Stimulated activated CD4-positive, alpha-beta T cell treated with anti-CD3 and anti-CD28 coated beads, TNF-alpha, amount 100 ng/mL, for 1 hour (primary cell): ENCODE results near the gene NFATC2.

Source experiments
- DNase-seq, 3 donors: peaks; one replicate each; pipeline ENCODE4 v3.0.0-alpha.2; 2020; ENCODE audit warnings: low read depth in 3 of 3, low spot score in 1 of 3

Gene NFATC2

DNA sequence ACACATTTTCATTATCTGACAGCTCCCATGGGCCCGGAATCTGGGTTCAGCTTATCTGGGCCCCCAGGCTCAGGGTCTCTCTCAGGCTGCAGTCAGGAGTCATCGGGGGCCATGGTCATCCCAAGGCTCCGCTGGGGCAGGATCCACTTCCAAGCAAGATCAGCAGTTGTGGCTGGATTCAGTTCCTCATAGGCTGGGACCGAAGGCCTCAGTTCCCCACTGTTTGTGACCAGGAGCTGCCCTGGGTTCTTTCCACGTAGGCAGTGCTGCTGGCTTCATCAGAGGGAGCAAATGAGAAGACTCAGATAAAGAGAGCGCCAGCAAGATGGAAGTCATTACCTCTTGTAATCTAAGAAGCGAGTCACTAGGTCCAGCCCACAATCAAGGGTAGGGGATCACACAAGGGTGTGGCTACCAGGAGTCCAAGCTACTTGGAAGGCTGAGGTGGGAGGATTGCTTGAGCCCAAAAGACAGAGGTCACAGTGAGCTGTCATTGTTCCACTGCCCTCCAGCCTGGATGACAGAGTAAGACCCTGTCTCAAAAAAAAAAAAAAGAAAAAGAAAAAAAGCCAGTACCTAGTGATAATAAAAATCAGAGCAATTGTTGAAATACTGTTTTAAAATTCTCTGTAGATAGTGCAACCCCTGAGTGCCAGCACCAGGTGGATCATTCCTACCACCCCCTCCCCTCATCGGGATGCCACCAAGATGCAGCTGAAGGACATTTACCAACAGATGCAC is 162.7 kb downstream of the NFATC2 start:
- DNase-seq = no peak

DNA sequence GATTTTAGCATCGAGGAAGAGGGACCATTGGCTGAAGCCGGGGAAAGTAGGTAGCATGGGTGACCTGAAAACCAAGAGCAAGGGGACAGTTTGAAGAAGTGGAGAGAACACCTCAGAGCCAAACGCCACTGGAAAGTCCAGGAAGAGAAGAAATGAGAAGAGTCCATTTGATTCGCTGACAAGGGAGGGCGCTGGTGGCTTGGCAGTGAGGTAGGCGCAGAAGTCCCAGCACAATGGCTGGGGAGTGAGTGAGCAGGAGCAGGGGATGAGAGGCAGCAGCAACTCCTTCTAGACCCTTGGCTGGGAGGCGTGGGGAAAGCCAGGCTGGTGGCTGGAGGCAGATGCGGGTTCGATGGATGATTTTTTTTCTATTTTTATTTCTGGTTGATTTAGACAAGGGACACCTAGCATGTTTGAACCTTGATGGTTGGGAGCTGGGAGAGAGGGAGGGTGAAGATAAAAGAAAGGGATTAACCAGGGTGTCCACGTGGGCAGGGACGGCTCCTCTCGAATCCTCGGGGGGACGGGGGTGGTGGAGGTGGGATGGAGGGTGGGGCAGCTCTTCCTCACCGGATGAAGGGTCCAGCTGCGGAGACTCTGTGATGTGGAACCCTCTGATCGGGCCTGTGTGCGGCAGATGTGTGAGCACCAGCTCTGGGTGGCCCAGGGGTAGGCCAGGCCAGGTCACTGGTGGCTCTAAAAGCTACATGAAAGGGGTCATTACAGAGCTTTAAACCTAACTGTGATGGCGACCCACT is 164.2 kb downstream of the NFATC2 start:
- DNase-seq = no peak

DNA sequence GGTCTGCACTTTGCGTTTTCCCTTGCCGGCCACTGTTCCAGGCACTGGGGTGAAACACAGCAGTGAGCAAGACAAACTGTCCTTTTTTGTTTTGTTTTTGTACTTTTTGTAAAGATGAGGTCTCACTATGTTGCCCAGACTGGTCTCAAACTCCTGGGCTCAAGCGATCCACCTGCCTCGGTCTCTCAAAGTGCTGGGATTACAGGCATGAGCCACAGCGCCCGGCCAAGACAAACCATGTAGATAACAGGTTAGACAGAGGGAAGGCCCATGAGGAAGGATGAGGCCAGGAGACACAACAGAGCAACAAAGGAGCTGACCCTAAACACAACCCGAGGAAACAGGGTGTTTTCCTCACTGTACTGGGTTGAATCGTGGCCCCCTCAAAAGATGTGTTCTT is 165.4 kb downstream of the NFATC2 start:
- DNase-seq = no peak

DNA sequence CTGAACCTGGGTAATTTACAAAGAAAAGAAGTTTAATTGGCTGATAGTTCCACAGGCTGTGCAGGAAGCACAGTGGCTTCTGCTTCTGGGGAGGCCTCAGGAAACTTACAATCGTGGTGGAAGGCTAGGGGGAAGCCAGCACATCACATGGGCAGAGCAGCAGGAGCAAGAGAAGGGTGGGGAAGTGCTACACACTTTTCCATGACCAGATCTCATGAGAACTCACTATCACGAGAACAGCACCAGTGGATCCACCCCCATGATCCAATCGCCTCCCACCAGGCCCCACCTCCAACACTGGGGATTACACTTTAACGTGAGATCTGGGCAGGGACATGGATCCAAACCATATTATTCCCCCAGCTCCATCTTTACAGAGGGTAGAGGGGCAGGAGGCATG is 166.4 kb downstream of the NFATC2 start:
- no peak for DNase-seq

DNA sequence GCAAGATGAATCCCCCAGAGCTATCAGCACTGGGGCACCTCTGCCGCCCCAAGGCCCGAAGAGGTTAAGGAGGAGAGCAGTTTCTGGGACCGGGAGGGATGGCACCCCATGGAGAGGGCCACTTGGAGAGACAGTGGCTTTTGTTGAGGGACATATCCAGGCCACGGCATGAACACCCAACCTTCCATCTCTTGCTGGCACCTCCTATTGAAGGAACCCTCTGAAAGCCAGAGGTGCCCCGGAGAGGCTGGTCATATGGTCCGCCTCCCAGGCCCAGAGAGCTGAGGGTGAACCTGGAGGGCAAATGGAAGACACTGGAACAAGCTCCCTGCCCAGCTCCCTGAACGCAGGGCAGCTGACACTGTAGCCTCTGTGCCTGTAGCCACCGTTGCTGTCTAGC is 167.0 kb downstream of the NFATC2 start:
- DNase-seq = no peak

DNA sequence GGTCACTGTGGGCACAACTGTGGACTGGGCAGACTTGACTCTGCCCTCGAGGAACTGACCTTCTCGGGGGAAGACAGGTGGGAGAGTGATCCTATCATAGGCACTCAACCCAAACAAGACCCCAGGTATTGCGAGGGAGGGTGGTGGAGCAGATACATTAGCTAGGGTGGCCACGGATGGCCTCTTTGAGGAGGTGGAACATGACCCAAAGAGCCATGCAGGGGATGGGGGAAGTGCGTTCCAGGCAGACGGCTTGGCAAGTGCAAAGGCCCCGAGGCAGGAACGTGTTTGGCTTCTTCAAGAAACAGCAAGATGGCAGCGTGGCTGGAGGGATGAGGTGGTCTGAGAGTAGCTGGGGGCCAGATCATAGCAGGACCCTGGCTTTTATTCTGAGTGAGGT is 167.6 kb downstream of the NFATC2 start:
- DNase-seq = no peak

DNA sequence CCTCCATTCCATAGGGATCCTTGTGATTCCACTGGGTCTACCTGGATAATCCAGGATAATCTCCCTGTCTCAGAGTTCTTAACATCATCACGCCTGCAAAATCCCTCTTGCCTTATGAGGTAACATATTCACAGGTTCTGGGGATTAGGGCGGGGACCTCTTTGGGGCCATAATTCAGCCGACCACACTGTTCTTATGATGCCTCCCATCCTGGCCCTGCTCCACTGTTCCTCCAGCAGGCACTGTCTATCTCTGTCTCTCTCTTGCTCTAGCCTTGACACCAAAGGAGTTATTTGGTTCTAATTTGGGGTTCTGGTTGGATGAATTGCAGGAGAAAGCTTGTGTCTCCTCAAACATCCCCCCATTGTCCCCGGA is 168.1 kb downstream of the NFATC2 start:
- DNase-seq = no peak

DNA sequence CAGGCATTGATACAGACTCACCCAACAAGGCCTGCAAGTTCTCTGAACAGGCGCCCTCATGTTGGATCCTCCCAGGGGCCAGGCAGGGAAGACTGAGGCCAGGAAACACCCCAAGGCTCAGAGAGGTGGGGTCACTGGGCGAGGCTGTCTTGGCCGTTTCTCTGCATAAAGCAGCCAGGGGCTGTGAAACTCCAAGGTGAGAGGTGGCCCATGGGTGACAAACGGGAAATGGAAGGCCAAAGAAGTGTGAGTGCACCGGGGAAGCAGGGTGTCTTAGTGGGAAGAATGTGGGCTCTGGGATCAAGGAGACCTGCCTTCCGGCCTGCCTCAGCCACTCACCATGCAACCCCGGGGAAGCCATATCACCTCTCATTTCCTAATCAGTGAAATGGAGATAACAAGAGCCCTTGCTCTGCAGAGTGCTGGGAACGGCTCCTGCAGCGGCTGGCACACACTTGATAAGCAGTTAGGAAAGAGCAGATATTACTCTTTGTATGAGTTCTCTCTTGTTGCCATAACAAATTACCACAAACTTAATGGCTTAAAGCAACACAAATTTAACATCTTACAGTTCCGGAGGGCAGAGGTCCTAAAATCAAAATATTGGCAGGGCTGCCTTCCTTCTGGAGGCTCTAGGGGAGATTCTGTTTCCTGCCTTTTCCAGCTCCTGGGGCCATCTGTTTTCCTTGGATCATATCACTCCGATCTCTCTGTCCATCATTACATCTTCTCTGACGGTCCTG is 168.6 kb downstream of the NFATC2 start:
- DNase-seq = no peak

DNA sequence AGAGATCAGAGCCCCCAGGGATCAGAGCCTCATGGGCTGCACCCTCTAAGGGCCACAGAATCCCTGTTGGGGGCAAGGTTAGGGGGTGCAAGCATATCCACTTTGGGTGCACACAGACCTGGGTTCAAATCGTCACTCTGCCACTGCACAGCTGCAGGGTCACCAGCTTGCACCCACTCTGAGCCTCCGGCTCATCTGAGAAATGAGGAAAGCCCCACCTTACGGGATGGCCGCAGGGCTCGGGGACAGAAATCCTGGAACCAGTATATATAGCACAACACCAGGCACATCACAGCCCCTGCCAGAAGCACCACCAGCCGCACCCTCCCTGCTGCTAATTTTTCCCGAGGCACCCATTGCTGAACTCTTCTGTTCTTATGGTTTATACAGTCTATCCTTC is 169.6 kb downstream of the NFATC2 start:
- no peak for DNase-seq

DNA sequence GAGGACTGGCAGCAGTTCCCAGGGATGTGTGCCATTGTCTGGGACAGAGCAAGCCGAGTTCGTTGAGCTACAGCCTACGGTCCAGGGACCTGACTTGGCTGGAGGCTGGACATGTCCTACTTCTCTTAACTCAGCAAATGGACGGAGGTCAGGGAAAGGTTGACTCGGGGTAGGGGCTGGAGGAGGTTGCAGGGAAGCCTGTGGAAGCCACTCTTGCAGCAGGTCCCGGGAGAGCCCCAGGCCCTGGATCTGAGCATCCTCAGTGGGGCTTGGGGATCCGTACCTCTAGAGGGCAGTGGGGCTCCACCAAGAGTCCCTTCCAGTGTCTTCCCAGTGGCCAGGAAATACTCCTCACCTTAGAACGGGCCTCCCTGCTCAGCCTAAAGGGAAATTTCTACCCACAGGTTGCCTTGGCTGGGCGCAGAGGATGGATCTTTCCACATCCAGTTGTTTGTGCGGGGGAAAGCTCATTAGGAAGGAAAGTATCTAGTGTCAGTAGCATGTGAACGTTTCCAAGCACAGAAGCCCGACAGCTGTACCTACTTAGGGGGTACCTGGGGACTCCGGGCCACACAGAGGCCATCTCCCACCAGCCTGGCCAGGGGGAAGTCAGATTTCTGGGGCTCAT is 170.2 kb downstream of the NFATC2 start:
- peak in 2 of 3 donors; percentile 21 to 49 for DNase-seq

DNA sequence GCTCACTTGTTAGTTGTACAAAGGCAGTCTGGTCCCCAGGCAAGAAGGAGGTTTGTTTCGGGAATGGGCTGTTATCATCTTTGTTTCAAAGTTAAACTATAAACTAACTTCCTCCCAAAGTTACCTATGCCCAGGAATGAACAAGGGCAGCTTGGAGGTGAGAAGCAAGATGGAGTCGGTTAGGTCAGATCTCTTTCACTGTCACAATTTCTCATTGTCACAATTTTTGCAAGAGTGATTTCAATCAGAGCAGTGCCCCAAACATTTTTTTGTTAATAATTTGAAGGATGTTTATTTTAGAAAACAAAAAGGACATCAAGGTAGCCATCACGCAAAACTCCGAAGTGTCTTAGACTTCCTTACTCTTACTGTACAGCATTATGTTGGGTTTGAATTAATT is 170.8 kb downstream of the NFATC2 start:
- no peak for DNase-seq

DNA sequence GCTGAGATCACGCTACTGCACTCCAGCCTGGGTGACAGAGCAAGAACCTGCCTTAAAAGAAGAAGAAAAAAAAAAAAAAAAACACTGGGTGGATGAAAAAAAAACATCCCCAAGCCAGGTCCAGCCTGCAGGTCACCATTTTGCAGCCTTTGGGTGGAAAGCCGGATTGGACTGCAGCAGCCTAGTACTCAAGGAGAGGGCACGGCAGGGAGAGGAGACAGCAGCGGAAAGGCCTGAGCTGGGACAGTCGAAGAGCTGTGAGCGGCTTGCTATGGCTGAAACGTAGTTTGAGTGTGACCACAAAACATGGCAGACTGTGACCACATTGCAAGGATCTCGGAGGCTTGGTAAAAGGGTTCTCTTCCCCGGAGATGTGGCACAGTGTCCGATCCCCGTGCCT is 173.0 kb downstream of the NFATC2 start:
- DNase-seq = no peak

DNA sequence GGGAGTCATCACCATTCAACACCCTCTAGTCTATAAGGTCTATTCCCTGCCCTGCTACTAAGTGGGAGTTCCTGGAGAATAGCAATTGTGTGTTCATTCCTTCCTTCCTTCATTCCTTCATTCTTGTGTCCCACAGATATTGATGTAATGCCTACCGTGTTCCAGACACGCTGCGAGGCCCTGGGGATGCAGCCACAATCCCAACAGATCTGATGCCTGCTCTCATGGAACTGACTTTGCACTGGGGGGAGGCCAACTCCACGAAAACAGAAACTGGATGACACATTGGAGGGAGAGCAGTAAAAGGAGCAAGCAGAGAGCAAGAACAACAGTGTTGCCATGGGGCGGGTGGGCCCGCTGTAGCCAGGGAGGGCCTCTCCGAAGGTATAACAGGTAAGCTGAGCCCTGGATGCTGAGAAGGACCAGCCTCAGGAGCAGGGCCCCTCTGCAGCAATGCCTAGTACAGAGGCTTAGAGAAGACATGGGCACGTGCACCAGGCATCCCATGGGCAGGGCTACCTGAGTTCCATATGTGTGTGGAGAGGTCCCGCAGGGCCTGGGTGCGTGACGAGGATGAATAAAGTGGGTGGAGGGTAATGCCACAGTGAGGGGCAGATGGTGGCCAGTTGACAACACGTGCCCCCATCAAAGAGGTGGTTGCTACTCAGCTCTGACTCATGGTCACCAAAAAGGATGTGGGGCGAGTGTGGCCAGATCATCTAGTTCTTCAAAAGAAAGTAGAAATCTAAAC is 173.9 kb downstream of the NFATC2 start:
- DNase-seq = no peak

DNA sequence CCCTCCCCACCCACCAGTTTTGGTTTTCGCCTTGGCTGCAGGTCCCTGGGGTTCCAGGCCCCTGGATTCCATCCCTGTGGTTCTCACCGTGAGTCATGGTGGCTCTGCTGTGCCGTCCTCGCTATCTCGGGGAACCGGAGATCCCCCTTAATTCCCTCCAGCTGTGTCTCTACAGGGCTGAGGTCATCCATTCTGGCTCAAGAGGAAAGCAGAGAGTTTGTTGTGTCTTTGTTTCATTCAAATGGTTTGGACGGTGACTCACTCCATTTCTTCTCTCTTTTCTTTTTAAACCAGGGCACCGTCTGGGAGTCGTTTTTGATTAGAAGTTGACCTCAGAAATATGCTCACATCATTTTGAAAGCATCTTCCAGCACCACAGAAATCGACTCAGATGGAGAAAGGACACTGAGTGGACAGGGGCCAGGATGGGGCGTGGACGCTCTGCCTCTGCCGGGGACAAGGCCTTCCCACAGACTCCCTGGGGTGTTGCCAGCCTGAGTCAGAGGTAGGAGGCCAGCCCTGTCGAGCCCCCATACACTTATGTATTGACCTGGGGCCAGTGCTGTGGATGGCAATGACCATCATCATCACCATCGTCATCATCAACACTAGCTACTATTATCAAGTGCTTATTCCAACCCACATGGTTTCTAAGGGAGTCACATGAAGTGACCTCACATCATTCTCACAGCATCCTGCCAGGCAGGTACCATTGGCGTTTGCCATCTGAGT is 176.2 kb downstream of the NFATC2 start:
- DNase-seq = no peak

DNA sequence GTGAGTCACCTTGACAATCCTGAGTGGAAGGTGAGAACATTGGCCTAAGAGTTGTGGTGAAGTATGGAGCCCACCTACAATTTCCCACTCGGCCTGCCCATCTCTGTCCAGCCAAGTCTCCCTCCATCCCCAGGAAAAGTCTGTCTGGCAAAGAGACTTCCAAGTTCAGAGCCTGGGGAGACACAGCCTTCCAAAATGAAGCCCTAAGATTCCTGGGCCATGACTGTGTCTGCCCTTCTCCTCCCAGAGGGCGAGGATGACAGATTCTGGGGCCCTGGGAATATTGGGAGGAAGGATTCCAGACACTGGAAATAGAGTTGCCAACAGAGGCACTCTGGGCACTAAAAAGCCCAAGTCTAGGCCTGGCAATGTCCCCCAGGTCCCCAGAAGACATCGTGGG is 176.8 kb downstream of the NFATC2 start:
- DNase-seq = no peak

DNA sequence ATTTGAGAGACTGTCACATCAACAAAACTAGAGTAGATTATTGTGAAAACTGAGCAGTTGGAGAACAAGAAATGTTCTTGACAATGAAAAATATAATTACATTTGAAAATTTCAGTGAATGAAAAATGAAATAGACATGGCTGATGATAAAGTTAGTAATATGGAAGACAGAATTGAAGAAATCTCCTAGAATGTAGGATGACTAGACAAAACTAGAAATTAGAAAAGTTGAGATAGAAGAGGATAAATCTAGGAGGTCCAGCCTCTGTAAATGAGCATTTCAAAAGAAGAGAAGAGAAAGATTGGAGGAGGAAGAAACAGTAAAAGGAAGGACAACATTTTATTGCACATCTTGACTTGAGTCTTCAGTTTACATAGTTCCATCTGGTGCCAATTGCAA is 178.7 kb downstream of the NFATC2 start:
- DNase-seq = no peak

DNA sequence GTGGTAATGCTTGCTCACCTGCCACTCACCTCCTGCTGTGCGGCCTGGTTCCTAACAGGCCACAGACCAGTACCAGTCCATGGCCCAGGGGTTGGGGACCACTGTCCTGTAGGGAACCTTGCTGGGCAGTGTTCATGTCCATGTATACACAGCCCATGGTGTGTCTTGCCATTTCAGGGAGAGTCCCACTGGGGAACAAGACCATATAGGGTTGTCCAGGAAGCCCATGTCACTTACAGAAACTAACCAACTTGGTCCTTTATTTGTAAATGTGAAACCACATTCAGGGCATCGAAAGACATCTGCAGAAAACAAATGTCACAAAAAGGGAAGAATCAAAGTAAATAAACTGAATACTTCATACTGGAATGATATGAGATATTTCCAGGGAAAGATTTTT is 179.1 kb downstream of the NFATC2 start:
- DNase-seq = no peak

DNA sequence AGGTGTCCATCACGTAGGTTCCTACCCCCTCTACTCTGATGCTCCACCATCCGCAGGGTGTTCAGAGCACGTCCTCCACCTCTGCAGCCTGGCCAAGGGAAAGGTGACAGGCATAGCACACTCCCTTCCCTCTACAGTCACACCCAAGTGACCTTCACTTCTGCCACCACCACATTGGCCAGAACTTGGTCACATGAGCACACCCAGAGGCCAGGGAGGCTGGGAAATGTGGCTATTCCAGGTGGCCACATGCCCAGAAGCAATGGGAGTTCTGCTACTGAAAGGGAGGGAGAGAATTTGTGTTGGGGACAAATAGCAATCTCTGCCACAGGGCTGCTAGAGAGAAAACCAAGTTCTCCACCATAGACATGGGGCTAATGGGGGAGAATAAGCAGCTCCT is 180.3 kb downstream of the NFATC2 start:
- no peak for DNase-seq

DNA sequence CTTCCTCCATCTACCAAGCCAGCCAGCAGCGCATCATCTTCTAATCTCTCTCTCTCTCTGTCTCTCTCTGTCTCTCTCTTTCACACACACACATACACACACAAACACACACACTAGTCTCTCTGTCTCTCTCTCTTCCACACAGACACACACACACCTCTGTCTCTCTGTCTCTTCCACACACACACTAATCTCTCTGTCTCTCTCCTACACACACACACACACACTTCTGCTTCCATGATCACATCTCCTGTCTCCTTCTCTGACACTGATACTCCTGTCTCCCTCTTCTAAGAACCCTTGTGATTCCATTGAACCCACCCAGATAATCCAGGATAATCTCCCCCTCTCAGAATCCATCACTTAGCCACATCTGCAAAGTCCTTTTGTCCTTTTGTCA is 181.3 kb downstream of the NFATC2 start:
- DNase-seq = no peak

DNA sequence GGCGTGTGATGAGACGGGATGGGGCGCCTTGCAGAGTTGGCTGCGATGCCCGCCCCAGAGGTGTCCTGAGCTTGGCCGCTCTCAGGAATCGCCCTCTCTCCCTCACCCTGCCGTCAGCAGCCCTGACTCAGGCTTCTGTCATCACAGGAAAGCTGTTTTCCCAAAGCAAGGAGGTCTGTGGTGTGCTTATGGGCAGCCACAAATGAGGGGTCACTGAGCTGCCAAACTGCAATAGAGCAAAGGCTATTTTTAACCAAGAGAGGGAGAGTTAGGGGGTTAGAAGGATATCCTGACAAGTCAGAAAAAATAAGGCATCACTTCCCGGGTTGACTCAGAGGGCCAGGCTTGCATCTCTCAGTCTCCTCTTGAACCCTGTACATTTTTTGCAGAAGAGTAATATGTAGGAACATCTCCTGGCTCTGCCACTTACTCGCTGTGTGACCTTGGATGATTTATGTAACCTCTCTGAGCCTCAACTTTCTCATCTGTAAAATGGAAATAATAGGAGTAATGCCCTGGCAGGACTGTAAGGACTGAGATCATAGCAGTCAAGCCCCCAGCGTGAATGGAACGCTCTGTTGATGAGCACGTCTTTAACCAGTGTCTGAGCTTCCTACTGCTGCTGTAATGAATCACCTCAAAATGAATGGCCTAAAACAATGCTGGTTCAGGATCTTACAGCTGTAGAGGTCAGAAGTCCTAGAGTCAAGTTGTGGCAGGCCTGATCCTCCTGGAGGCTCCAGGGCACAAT is 181.9 kb downstream of the NFATC2 start:
- no peak for DNase-seq
